HepG2 (cell line): ENCODE data around the gene LRPAP1. TPM values are rescaled to one million over a fixed set of nuclear protein-coding genes. Genes with fewer than 3 reads are reported as not detected.

Experiments used
- GLI4 ChIP-seq: sonication (generic); formaldehyde crosslinking; IDR thresholded peaks from 2 replicates; pipeline ENCODE4 v1.5.1; 2020; ENCODE audit warnings: missing genetic modification reagents, mild to moderate bottlenecking, moderate library complexity, borderline replicate concordance
- HNF4A ChIP-seq: sonication (generic); formaldehyde crosslinking; IDR thresholded peaks from 2 replicates; pipeline ENCODE4 v1.4.0; 2020; ENCODE audit warnings: missing genetic modification reagents
- RAD21 ChIP-seq: fragments of 450-650 bp; formaldehyde crosslinking; IDR thresholded peaks from 2 replicates; pipeline ENCODE4 v1.5.0; 2020; ENCODE audit warnings: mild to moderate bottlenecking
- SNAPC2 ChIP-seq: sonication (generic); formaldehyde crosslinking; IDR thresholded peaks from 2 replicates; pipeline ENCODE4 v1.8.1; 2022; ENCODE audit warnings: mild to moderate bottlenecking, missing genetic modification reagents
- ZNF567 ChIP-seq: sonication (generic); formaldehyde crosslinking; IDR thresholded peaks from 2 replicates; pipeline ENCODE4 v1.8.1; 2023; ENCODE audit warnings: mild to moderate bottlenecking, missing genetic modification reagents, borderline replicate concordance
- polyA plus RNA-seq, 8 experiments: library from polyadenylated mRNA; depleted of rRNA in 3 of 8; stranded (reverse) in 7 of 8; unstranded in 1 of 8; fragments of >200 nt; fragmentation: Illumina TruSeq in 4 of 8; extraction: Trizol in 4 of 8; gene quantifications; 2 replicates each; pipeline versions ENCODE4 v1.2.1 to v1.2.3, GENCODE V29; 2011 to 2016; ENCODE audit warnings: low read depth in 4 of 8, missing spikeins in 1 of 8, mixed read lengths in 1 of 8; ENCODE audit not compliant: insufficient read depth in 1 of 8
- total RNA-seq, 5 experiments: library from RNA; depleted of rRNA; stranded (reverse); fragments of >200 nt; fragmentation: Illumina TruSeq; extraction: Trizol; gene quantifications; 2 replicates each; pipeline ENCODE4 v1.2.3, GENCODE V29; 2016; ENCODE audit warnings: low read depth in 1 of 5
- TF ChIP-seq, protein P1 (sequence below): sonication (generic); formaldehyde crosslinking; IDR thresholded peaks from 2 replicates; pipeline ENCODE4 v1.5.1; 2020; ENCODE audit warnings: mild to moderate bottlenecking, missing genetic modification reagents, moderate library complexity
- TF ChIP-seq, protein P2 (sequence below): sonication (generic); formaldehyde crosslinking; IDR thresholded peaks from 2 replicates; pipeline ENCODE4 v1.4.0; 2020; ENCODE audit warnings: missing genetic modification reagents
- TF ChIP-seq, protein P3 (sequence below): sonication (generic); formaldehyde crosslinking; IDR thresholded peaks from one replicate; pipeline ENCODE4 v1.5.1; 2020; ENCODE audit warnings: mild to moderate bottlenecking, missing genetic modification reagents; ENCODE audit errors: not compliant biosample characterization

The LRPAP1 gene
- total and polyA plus RNA-seq, 2 of the 13 experiments (the other 11 are each of a cell fraction or from before 2014, with no cell fraction given), result 153 to 191 TPM

GRCh38 chr4:3476341-3476747 is 55.9 kb downstream of the LRPAP1 start (continued):
- TF ChIP-seq SNAPC2 (CRISPR knock-in tag) (no peak), HNF4A (CRISPR knock-in tag) (peak; percentile 51), RAD21 (CRISPR knock-in tag) (0 out of 2 replicates have a peak, but pooled peaks have one; percentile 12), ZNF567 (CRISPR knock-in tag) (no peak), GLI4 (CRISPR knock-in tag) (no peak)
- TF ChIP-seq, protein P1, sequence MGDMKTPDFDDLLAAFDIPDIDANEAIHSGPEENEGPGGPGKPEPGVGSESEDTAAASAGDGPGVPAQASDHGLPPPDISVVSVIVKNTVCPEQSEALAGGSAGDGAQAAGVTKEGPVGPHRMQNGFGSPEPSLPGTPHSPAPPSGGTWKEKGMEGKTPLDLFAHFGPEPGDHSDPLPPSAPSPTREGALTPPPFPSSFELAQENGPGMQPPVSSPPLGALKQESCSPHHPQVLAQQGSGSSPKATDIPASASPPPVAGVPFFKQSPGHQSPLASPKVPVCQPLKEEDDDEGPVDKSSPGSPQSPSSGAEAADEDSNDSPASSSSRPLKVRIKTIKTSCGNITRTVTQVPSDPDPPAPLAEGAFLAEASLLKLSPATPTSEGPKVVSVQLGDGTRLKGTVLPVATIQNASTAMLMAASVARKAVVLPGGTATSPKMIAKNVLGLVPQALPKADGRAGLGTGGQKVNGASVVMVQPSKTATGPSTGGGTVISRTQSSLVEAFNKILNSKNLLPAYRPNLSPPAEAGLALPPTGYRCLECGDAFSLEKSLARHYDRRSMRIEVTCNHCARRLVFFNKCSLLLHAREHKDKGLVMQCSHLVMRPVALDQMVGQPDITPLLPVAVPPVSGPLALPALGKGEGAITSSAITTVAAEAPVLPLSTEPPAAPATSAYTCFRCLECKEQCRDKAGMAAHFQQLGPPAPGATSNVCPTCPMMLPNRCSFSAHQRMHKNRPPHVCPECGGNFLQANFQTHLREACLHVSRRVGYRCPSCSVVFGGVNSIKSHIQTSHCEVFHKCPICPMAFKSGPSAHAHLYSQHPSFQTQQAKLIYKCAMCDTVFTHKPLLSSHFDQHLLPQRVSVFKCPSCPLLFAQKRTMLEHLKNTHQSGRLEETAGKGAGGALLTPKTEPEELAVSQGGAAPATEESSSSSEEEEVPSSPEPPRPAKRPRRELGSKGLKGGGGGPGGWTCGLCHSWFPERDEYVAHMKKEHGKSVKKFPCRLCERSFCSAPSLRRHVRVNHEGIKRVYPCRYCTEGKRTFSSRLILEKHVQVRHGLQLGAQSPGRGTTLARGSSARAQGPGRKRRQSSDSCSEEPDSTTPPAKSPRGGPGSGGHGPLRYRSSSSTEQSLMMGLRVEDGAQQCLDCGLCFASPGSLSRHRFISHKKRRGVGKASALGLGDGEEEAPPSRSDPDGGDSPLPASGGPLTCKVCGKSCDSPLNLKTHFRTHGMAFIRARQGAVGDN, result peak; percentile 50
- TF ChIP-seq, protein P2, sequence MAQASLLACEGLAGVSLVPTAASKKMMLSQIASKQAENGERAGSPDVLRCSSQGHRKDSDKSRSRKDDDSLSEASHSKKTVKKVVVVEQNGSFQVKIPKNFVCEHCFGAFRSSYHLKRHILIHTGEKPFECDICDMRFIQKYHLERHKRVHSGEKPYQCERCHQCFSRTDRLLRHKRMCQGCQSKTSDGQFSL (CRISPR knock-in tag), result 0 out of 2 replicates have a peak, but pooled peaks have one; percentile 22
- TF ChIP-seq, protein P3, sequence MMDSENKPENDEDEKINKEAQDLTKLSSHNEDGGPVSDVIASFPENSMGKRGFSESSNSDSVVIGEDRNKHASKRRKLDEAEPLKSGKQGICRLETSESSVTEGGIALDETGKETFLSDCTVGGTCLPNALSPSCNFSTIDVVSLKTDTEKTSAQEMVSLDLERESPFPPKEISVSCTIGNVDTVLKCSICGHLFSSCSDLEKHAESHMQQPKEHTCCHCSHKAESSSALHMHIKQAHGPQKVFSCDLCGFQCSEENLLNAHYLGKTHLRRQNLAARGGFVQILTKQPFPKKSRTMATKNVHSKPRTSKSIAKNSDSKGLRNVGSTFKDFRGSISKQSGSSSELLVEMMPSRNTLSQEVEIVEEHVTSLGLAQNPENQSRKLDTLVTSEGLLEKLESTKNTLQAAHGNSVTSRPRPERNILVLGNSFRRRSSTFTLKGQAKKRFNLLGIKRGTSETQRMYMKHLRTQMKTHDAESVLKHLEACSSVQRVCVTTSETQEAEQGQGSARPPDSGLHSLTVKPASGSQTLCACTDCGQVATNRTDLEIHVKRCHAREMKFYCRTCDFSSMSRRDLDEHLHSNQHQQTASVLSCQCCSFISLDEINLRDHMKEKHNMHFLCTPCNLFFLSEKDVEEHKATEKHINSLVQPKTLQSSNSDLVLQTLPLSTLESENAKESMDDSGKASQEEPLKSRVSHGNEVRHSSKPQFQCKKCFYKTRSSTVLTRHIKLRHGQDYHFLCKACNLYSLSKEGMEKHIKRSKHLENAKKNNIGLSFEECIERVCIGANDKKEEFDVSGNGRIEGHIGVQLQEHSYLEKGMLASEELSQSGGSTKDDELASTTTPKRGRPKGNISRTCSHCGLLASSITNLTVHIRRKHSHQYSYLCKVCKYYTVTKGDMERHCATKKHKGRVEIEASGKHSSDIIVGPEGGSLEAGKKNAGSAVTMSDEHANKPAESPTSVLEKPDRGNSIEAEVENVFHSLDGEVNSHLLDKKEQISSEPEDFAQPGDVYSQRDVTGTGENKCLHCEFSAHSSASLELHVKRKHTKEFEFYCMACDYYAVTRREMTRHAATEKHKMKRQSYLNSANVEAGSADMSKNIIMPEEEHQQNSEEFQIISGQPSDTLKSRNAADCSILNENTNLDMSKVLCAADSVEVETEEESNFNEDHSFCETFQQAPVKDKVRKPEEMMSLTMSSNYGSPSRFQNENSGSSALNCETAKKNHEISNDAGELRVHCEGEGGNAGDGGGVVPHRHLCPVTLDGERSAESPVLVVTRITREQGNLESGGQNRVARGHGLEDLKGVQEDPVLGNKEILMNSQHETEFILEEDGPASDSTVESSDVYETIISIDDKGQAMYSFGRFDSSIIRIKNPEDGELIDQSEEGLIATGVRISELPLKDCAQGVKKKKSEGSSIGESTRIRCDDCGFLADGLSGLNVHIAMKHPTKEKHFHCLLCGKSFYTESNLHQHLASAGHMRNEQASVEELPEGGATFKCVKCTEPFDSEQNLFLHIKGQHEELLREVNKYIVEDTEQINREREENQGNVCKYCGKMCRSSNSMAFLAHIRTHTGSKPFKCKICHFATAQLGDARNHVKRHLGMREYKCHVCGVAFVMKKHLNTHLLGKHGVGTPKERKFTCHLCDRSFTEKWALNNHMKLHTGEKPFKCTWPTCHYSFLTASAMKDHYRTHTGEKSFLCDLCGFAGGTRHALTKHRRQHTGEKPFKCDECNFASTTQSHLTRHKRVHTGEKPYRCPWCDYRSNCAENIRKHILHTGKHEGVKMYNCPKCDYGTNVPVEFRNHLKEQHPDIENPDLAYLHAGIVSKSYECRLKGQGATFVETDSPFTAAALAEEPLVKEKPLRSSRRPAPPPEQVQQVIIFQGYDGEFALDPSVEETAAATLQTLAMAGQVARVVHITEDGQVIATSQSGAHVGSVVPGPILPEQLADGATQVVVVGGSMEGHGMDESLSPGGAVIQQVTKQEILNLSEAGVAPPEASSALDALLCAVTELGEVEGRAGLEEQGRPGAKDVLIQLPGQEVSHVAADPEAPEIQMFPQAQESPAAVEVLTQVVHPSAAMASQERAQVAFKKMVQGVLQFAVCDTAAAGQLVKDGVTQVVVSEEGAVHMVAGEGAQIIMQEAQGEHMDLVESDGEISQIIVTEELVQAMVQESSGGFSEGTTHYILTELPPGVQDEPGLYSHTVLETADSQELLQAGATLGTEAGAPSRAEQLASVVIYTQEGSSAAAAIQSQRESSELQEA (CRISPR knock-in tag), result no peak
- TF ChIP-seq, all 625 proteins: peak for 7
